Keratinocyte (primary cell): ENCODE measurements around the gene MTR. TPM values are rescaled to one million over a fixed set of nuclear protein-coding genes. Genes with fewer than 3 reads are reported as not detected.

ENCODE experiments used
- DNase-seq: peaks from one replicate; pipeline ENCODE4 v3.0.0-alpha.2; 2011; ENCODE audit warnings: low read depth, missing footprints, low spot score
- FAIRE-seq: peaks from 2 replicates; lab custom pipeline; 2011; peaks lifted over from hg19 to GRCh38; lab: Jason Lieb, UNC
- H2AFZ ChIP-seq: 2 replicates; pipeline ENCODE4 v1.6.0; 2012; ENCODE audit warnings: low read length, control low read depth, inconsistent platforms; ENCODE audit not compliant: control insufficient read depth
- H3K27ac ChIP-seq: 2 replicates; pipeline ENCODE4 v1.5.1; 2011; ENCODE audit warnings: low read length; ENCODE audit not compliant: control insufficient read depth, insufficient read depth
- H3K27me3 ChIP-seq: 3 replicates; pipeline ENCODE4 v1.6.0; 2011; ENCODE audit warnings: low read length; ENCODE audit not compliant: control insufficient read depth, insufficient read depth; ENCODE audit errors: extremely low read depth
- H3K36me3 ChIP-seq, 2 experiments: 2 replicates in 1 of 2; 3 replicates in 1 of 2; pipeline ENCODE4 v1.5.1; 2011; ENCODE audit warnings: low read length in 2 of 2, mild to moderate bottlenecking in 1 of 2; ENCODE audit not compliant: control insufficient read depth in 2 of 2, insufficient read depth in 2 of 2; ENCODE audit errors: extremely low read depth in 1 of 2
- H3K4me1 ChIP-seq: 3 replicates; pipeline ENCODE4 v1.5.1; 2011; ENCODE audit warnings: low read length; ENCODE audit not compliant: control insufficient read depth, insufficient read depth; ENCODE audit errors: extremely low read depth
- H3K4me2 ChIP-seq: 3 replicates; pipeline ENCODE4 v1.6.0; 2011; ENCODE audit warnings: low read depth, low read length; ENCODE audit not compliant: control insufficient read depth, insufficient read depth; ENCODE audit errors: extremely low read depth
- H3K4me3 ChIP-seq, 3 experiments: fragments of 200-600 bp in 1 of 3; sonication (generic) in 1 of 3; 2 replicates in 2 of 3; 3 replicates in 1 of 3; pipeline ENCODE4 v1.5.1; 2011 to 2016; ENCODE audit warnings: low read length in 3 of 3, mild to moderate bottlenecking in 3 of 3, control low read depth in 2 of 3, inconsistent platforms in 1 of 3, low read depth in 1 of 3, mixed read lengths in 1 of 3, mixed run types in 1 of 3, moderate library complexity in 1 of 3; ENCODE audit not compliant: control insufficient read depth in 2 of 3, insufficient read depth in 2 of 3; ENCODE audit errors: extremely low read depth in 1 of 3
- H3K79me2 ChIP-seq: 2 replicates; pipeline ENCODE4 v1.6.0; 2012; ENCODE audit warnings: low read length; ENCODE audit not compliant: control insufficient read depth, insufficient read depth
- H3K9ac ChIP-seq: 3 replicates; pipeline ENCODE4 v1.6.0; 2011; ENCODE audit warnings: low read length; ENCODE audit not compliant: control insufficient read depth, insufficient read depth; ENCODE audit errors: extremely low read depth
- H3K9me1 ChIP-seq: 3 replicates; pipeline ENCODE4 v1.6.0; 2011; ENCODE audit warnings: low read length; ENCODE audit not compliant: control insufficient read depth, insufficient read depth; ENCODE audit errors: extremely low read depth
- H3K9me3 ChIP-seq: 2 replicates; pipeline ENCODE4 v1.5.1; 2012; ENCODE audit warnings: low read depth, low read length; ENCODE audit not compliant: control insufficient read depth
- H4K20me1 ChIP-seq: 3 replicates; pipeline ENCODE4 v1.6.0; 2011; ENCODE audit warnings: low read length; ENCODE audit not compliant: control insufficient read depth, insufficient read depth; ENCODE audit errors: extremely low read depth
- EZH2 ChIP-seq: IDR thresholded peaks from one replicate; pipeline ENCODE4 v1.6.1; 2012; ENCODE audit warnings: inconsistent platforms, mild to moderate bottlenecking, low read length, moderate library complexity
- dilution Hi-C: fragments of 300-500 bp; cut with MboI; formaldehyde crosslinking; loops from one replicate; pipeline ENCODE4 v1.7.0; 2020; ENCODE audit warnings: low sequenced_read_pairs; ENCODE audit not compliant: extremely low pct_ligation_motif_present
- polyA plus RNA-seq, 5 experiments: library from polyadenylated mRNA; depleted of rRNA in 3 of 5; stranded (reverse) in 3 of 5; stranded (forward) in 1 of 5; unstranded in 1 of 5; fragments of >200 nt; gene quantifications; 1 replicate in 1 of 5; 2 replicates in 3 of 5; 3 replicates in 1 of 5; pipeline versions ENCODE4 v1.2.1 to v1.2.3, GENCODE V29; 2011 to 2012; ENCODE audit warnings: missing spikeins in 2 of 5, low read depth in 1 of 5, low replicate concordance in 1 of 5
- TF ChIP-seq, protein P1 (sequence below), 3 experiments: IDR thresholded peaks in 1 of 3; conservative IDR thresholded peaks in 1 of 3; optimal IDR thresholded peaks in 1 of 3; 2 replicates in 2 of 3; 3 replicates in 1 of 3; pipeline versions ENCODE3 to v1.5.1; 2011; ENCODE audit warnings: low read length in 3 of 3, mild to moderate bottlenecking in 3 of 3, moderate library complexity in 2 of 3, control low read depth in 1 of 3, inconsistent platforms in 1 of 3; ENCODE audit not compliant: insufficient read depth in 2 of 3; ENCODE audit errors: extremely low read depth in 1 of 3

MTR gene
- polyA plus RNA-seq, 1 donor (not counting 4 experiments of a cell fraction or from before 2014, with no cell fraction given), result 14.3 TPM

DNA sequence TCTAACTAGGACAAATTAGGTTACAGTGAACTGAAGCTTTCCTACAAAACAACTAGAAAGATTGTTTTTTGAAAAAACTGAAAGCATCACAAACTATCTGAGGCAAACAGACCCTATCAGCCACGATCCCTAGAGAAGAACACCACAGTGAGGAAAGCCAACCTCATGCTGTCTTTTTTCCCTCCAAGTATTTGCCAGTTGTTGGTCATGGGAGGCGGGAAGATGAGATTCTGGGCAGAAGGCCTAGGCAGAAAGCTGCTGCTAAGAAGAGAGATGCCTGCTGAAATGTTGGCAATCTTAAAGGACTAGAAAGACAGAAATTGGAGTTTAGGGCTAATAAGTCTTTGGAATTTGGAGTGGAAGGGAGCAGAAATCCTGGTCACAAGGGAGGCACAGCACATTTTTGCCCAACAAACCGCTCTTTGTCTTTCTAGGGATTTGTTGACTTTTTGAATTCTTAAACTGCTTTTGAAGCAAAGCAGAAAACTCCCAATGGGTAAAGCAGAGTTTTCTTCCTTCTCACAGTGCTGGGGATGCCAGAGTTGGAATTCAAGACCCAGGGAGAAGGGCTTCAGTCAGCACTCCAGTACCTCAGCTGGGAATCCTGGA is 125.3 kb downstream of the MTR start:
- no peaks in the 10 kb centered on the region for H3K4me1 ChIP-seq
- H3K9ac ChIP-seq, result no peak overlapping the region
- H3K4me2 ChIP-seq, result no peak overlapping the region
- H3K27me3 ChIP-seq, result no peaks in the 10 kb centered on the region
- no peaks in the 10 kb centered on the region for H4K20me1 ChIP-seq
- H3K4me3 ChIP-seq, result no peak overlapping the region
- no peak overlapping the region for H3K27ac ChIP-seq
- DNase-seq (no peak), FAIRE-seq (no peak)
- dilution Hi-C loops, result no loop called here
- H2AFZ ChIP-seq, result no peak overlapping the region
- no peaks in the 10 kb centered on the region for H3K79me2 ChIP-seq
- no peaks in the 10 kb centered on the region for H3K9me3 ChIP-seq
- H3K9me1 ChIP-seq, result no peaks in the 10 kb centered on the region
- TF ChIP-seq, protein P1, sequence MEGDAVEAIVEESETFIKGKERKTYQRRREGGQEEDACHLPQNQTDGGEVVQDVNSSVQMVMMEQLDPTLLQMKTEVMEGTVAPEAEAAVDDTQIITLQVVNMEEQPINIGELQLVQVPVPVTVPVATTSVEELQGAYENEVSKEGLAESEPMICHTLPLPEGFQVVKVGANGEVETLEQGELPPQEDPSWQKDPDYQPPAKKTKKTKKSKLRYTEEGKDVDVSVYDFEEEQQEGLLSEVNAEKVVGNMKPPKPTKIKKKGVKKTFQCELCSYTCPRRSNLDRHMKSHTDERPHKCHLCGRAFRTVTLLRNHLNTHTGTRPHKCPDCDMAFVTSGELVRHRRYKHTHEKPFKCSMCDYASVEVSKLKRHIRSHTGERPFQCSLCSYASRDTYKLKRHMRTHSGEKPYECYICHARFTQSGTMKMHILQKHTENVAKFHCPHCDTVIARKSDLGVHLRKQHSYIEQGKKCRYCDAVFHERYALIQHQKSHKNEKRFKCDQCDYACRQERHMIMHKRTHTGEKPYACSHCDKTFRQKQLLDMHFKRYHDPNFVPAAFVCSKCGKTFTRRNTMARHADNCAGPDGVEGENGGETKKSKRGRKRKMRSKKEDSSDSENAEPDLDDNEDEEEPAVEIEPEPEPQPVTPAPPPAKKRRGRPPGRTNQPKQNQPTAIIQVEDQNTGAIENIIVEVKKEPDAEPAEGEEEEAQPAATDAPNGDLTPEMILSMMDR (optimal IDR thresholded peaks at IDR 0.05 in 1 of 3, IDR thresholded peaks at IDR 0.05 in 1 of 3, conservative IDR thresholded peaks at IDR 0.05 in 1 of 3; ENCODE audit: extremely low read depth in 1 of 3, insufficient read depth in 2 of 3, low read length in 3 of 3), result no peak
- H3K36me3 ChIP-seq, result no peaks in the 10 kb centered on the region

DNA sequence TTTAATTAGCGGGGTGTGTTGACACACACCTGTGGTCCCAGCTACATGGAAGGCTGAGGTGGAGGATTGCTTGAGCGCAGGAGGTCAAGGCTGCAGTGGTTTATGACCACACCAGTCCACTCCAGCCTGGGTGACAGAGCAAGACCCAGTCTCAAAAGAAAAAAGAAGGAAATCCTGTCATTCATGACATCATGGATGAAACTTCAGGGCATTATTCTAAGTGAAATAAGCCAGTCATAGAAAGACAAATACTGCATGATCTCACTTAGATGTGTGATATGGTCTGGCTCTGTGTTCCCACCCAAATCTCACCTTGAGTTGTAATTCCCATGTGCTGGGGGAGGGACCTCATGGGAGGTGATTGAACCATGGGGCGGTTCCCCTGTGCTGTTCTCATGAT is 126.5 kb downstream of the MTR start:
- H3K9me1 ChIP-seq, result no peaks in the 10 kb centered on the region
- no peaks in the 10 kb centered on the region for H4K20me1 ChIP-seq
- H3K36me3 ChIP-seq, result no peaks in the 10 kb centered on the region
- DNase-seq, result no peak
- TF ChIP-seq, protein P1 (optimal IDR thresholded peaks at IDR 0.05 in 1 of 3, IDR thresholded peaks at IDR 0.05 in 1 of 3, conservative IDR thresholded peaks at IDR 0.05 in 1 of 3; ENCODE audit: extremely low read depth in 1 of 3, insufficient read depth in 2 of 3, low read length in 3 of 3), result no peak
- no peak for TF ChIP-seq EZH2
- no peak overlapping the region for H3K27ac ChIP-seq
- H3K79me2 ChIP-seq, result no peaks in the 10 kb centered on the region
- H3K9me3 ChIP-seq, result no peaks in the 10 kb centered on the region
- H3K4me3 ChIP-seq, result no peak overlapping the region
- FAIRE-seq, result no peak
- dilution Hi-C loops, result no loop called here
- no peak overlapping the region for H3K4me2 ChIP-seq
- no peaks in the 10 kb centered on the region for H3K4me1 ChIP-seq
- no peak overlapping the region for H3K9ac ChIP-seq
- H3K27me3 ChIP-seq, result no peaks in the 10 kb centered on the region
- H2AFZ ChIP-seq, result no peak overlapping the region
